ENCODE data around the gene ZFR.

The ZFR gene

DNA sequence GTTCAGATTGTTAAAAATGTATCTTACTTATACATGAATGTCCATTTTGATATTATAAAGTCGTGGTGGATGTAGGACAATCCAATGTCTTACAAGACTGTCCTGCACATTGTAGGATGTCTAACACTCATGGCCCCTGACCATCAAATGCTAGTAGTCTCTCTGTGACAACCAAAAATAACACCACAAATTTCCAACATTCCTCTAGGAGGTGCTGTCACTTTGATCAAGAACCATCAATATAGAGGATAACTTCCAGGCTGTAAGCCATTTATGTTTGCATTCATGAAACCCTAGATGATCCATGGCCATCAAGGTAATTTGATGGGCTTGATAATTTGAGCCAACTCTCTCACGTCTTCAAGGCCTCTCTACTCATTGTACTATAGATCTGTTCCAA, 20.5 kb upstream of the ZFR start:
- in situ Hi-C loops (cut with MboI; ENCODE audit: low sequenced_read_pairs, unreplicated experiment) = no loop called here
- no peak for DNase-seq (ENCODE audit: low spot score)
- TF ChIP-seq, protein P1, sequence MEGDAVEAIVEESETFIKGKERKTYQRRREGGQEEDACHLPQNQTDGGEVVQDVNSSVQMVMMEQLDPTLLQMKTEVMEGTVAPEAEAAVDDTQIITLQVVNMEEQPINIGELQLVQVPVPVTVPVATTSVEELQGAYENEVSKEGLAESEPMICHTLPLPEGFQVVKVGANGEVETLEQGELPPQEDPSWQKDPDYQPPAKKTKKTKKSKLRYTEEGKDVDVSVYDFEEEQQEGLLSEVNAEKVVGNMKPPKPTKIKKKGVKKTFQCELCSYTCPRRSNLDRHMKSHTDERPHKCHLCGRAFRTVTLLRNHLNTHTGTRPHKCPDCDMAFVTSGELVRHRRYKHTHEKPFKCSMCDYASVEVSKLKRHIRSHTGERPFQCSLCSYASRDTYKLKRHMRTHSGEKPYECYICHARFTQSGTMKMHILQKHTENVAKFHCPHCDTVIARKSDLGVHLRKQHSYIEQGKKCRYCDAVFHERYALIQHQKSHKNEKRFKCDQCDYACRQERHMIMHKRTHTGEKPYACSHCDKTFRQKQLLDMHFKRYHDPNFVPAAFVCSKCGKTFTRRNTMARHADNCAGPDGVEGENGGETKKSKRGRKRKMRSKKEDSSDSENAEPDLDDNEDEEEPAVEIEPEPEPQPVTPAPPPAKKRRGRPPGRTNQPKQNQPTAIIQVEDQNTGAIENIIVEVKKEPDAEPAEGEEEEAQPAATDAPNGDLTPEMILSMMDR (IDR thresholded peaks at IDR 0.05; ENCODE audit: borderline replicate concordance, control extremely low read depth, extremely low read depth, insufficient read depth, missing control alignments) = no peak

DNA sequence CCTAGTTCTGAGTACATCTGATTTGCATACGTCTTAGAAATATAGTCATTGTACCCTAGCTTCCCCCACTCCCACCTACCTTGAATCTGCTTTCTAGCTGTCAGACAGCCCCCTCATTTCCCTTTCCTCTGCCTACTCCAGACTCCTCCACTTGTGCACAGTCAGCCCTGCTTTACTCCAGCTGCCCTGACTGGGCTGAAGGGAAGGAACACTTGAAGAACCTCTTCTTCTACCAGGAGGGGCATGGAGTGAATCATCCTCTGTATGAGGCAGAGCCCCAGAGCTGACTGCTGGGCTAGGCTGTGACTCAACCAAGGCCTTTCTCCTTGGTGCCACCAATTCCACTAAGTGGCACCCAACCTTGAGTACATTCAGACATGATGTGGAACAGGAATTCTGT, 18.1 kb upstream of the ZFR start:
- TF ChIP-seq, protein P1 (IDR thresholded peaks at IDR 0.05; ENCODE audit: borderline replicate concordance, control extremely low read depth, extremely low read depth, insufficient read depth, missing control alignments) = no peak
- in situ Hi-C loops (cut with MboI; ENCODE audit: low sequenced_read_pairs, unreplicated experiment) = no loop called here
- DNase-seq (ENCODE audit: low spot score) = no peak

GRCh38 chr5:32461441-32462120, 17.0 kb upstream of the ZFR start:
- TF ChIP-seq, protein P1 (IDR thresholded peaks at IDR 0.05; ENCODE audit: borderline replicate concordance, control extremely low read depth, extremely low read depth, insufficient read depth, missing control alignments) = no peak
- no peak for DNase-seq (ENCODE audit: low spot score)
- in situ Hi-C loops (cut with MboI; ENCODE audit: low sequenced_read_pairs, unreplicated experiment) = no loop called here

- TF ChIP-seq, protein P1 (IDR thresholded peaks at IDR 0.05; ENCODE audit: borderline replicate concordance, control extremely low read depth, extremely low read depth, insufficient read depth, missing control alignments) = no peak
- in situ Hi-C loops (cut with MboI; ENCODE audit: low sequenced_read_pairs, unreplicated experiment) = no loop called here
- DNase-seq (ENCODE audit: low spot score) = no peak
These were observed 16.2 kb upstream of the ZFR start for GRCh38 chr5:32460702-32461101.

DNA sequence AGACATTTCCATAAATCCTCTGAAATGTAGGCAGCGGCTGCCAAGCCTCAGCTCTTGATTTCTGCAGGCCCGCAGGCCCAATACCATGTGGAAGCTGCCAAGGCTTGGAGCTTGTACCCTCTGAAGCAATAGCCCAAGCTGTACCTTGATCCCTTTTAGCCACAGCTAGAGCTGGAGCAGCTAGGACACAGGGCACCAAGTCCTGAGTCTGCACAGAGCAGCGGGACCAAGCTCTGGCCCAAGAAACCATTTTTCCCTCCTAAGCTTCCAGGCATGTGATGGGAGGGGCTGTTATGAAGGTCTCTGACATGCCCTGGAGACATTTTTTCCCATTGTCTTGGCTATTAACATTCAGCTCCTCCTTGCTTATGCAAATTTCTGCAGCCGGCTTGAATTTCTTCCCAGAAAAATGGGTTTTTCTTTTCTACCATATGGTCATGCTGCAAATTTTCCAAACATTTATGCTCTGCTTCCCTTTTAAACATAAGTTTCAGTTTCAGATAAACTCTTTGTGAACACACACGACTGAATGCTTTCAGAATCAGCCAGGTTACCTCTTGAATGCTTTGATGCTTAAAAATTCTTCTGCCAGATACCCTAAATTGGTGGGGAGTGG, 14.4 kb upstream of the ZFR start:
- DNase-seq (ENCODE audit: low spot score) = no peak
- in situ Hi-C loops (cut with MboI; ENCODE audit: low sequenced_read_pairs, unreplicated experiment) = no loop called here
- TF ChIP-seq, protein P1 (IDR thresholded peaks at IDR 0.05; ENCODE audit: borderline replicate concordance, control extremely low read depth, extremely low read depth, insufficient read depth, missing control alignments) = no peak

DNA sequence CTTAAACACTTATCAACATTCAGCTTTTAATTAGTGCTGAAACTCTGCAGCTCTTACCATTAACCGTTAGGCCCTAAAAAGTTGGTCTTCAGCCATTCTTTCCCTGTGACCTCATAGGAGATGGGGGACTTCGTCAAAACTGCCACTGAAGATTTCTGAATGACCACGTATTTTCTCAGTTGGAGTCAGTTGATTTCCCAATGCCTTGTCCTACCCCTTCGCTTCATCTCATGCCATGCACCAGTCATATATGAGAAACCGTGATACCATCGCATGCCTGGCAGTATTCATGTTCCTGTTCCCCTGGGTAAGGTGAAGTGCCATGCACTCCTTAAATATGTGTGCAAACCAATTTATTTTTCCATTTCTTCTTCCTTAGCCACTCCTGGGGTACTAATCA, 10.8 kb upstream of the ZFR start:
- DNase-seq (ENCODE audit: low spot score) = no peak
- TF ChIP-seq, protein P1 (IDR thresholded peaks at IDR 0.05; ENCODE audit: borderline replicate concordance, control extremely low read depth, extremely low read depth, insufficient read depth, missing control alignments) = no peak
- in situ Hi-C loops (cut with MboI; ENCODE audit: low sequenced_read_pairs, unreplicated experiment) = no loop called here
